Measurements from ENCODE around the gene VSIG8. TPM values are rescaled to one million over a fixed set of nuclear protein-coding genes. Genes with fewer than 3 reads are reported as not detected.

The VSIG8 gene
- total and polyA plus RNA-seq, 2 of the 8 experiments (the other 6 are each of a cell fraction or from before 2014, with no cell fraction given), result not detected

- Histone ChIP-seq H4K91ac (replicated peaks; ENCODE audit: insufficient read length, low read length) (no peak overlapping the region), H2BK12ac (ENCODE audit: low read depth, low read length) (no peak overlapping the region), H4K20me1 (replicated peaks in 1 of 2; ENCODE audit: control insufficient read depth in 1 of 2, insufficient read depth in 2 of 2, low read length in 2 of 2) (no peaks in the 10 kb centered on the region), H3K4me3 (ENCODE audit: extremely low read depth in 1 of 4, insufficient read depth in 2 of 4, low read depth in 3 of 4, low read length in 4 of 4) (no peak overlapping the region), H3K79me1 (ENCODE audit: low read depth, low read length) (no peaks in the 10 kb centered on the region), H2BK20ac (ENCODE audit: low read length) (no peak overlapping the region), H2BK120ac (replicated peaks; ENCODE audit: low read depth, low read length) (no peak overlapping the region), H2BK15ac (ENCODE audit: low read length) (no peak overlapping the region), H3K23ac (ENCODE audit: insufficient read length) (no peak overlapping the region), H3K4me1 (replicated peaks in 1 of 4; ENCODE audit: control insufficient read depth in 3 of 4, insufficient read depth in 4 of 4, low read length in 3 of 4) (peaks cover 3 to 17% (median 12%) of the 10 kb centered on the region in 4 experiments), H3K4me2 (ENCODE audit: insufficient read depth in 1 of 2, low read depth in 2 of 2, low read length in 2 of 2) (no peak overlapping the region), H3K9me3 (ENCODE audit: insufficient read depth in 2 of 2, low read depth in 1 of 2, low read length in 1 of 2) (no peaks in the 10 kb centered on the region), H2AFZ (ENCODE audit: low read length) (no peak overlapping the region), H3K56ac (replicated peaks; ENCODE audit: insufficient read length, low read depth, low read length) (no peak overlapping the region), H2AK5ac (ENCODE audit: low read depth, low read length) (no peak overlapping the region), H4K5ac (ENCODE audit: insufficient read length, low read depth, low read length) (no peak overlapping the region), H3K14ac (ENCODE audit: insufficient read length) (no peak overlapping the region), H4K8ac (ENCODE audit: extremely low read depth, insufficient read depth, low read length) (no peak overlapping the region), H3K36me3 (ENCODE audit: control insufficient read depth in 2 of 4, insufficient read depth in 4 of 4, low read length in 3 of 4) (no peaks in the 10 kb centered on the region), H3K23me2 (ENCODE audit: low read depth, low read length) (no peaks in the 10 kb centered on the region), H3K4ac (replicated peaks; ENCODE audit: insufficient read length, low read depth, low read length) (no peak overlapping the region), H3K27me3 (replicated peaks in 1 of 4; ENCODE audit: control insufficient read depth in 3 of 4, extremely low read depth in 1 of 4, insufficient read depth in 3 of 4, low read length in 3 of 4) (no peaks in the 10 kb centered on the region; a peak in 1 of 7 replicates), H3K27ac (ENCODE audit: low read depth, low read length) (no peak overlapping the region), H3K9ac (replicated peaks in 1 of 4; ENCODE audit: extremely low read depth in 1 of 4, low read depth in 3 of 4, low read length in 3 of 4) (no peak overlapping the region), H2BK5ac (ENCODE audit: low read depth, low read length) (no peak overlapping the region), H3K18ac (ENCODE audit: extremely low read depth, low read length) (no peak overlapping the region), H3K79me2 (ENCODE audit: control insufficient read depth in 1 of 2, insufficient read depth in 2 of 2, low read length in 2 of 2) (no peaks in the 10 kb centered on the region)
- DNase-seq (ENCODE audit: low read depth in 1 of 2, low spot score in 2 of 2) (no peak), FAIRE-seq (no peak)
- CTCF ChIA-PET (ENCODE audit: partially characterized antibody), result interaction anchor here (0.8 to 1.6 kb wide), 6 partner anchors 12 to 99 kb away, joined by 3 to 4 read pairs (median 3); partner anchors contain the start of gene TAGLN2
- 82% methylated on average over 1 of the region's 1 CpG; no CpG with 5 or more reads in 1 of the 2 experiments for WGBS, 2 experiments (ENCODE audit: extremely low coverage in 1 of 2, insufficient coverage in 1 of 2, insufficient read length in 1 of 2, insufficient replicate concordance in 2 of 2, low coverage in 1 of 2, low lambda C conversion rate in 2 of 2, missing lambda C conversion rate in 1 of 2)
- POLR2A ChIA-PET (ENCODE audit: partially characterized antibody), result no interaction called here
- no peak for TF ChIP-seq RAD21 (IDR thresholded peaks at IDR 0.05 in 1 of 2, conservative IDR thresholded peaks at IDR 0.05 in 1 of 2; ENCODE audit: low read depth in 2 of 2, low read length in 2 of 2)
- TF ChIP-seq CBX5 (IDR thresholded peaks at IDR 0.05; ENCODE audit: low read depth, low read length), result no peak
- TF ChIP-seq SIRT6 (IDR thresholded peaks at IDR 0.05; ENCODE audit: low read length), result no peak
- TF ChIP-seq SIX5 (IDR thresholded peaks at IDR 0.05; ENCODE audit: low read depth, low read length), result no peak
- no peak for TF ChIP-seq EGR1 (IDR thresholded peaks at IDR 0.05; ENCODE audit: borderline replicate concordance, low read depth, low read length)
- TF ChIP-seq SIN3A (conservative IDR thresholded peaks at IDR 0.05 in 1 of 2, IDR thresholded peaks at IDR 0.05 in 1 of 2; ENCODE audit: low read depth in 1 of 2, low read length in 2 of 2), result no peak
- TF ChIP-seq SP1 (IDR thresholded peaks at IDR 0.05; ENCODE audit: low read depth, low read length), result no peak
- no peak for TF ChIP-seq USF2 (IDR thresholded peaks at IDR 0.05; ENCODE audit: low read length)
- no peak for TF ChIP-seq CBX8 (IDR thresholded peaks at IDR 0.05; ENCODE audit: borderline replicate concordance, low read depth, low read length)
- TF ChIP-seq ATF3 (IDR thresholded peaks at IDR 0.05; ENCODE audit: insufficient read depth, low read depth, low read length), result no peak
- TF ChIP-seq MAX (IDR thresholded peaks at IDR 0.05), result no peak
- TF ChIP-seq ASH2L (IDR thresholded peaks at IDR 0.05; ENCODE audit: low read length), result no peak
These were observed 44.5 kb upstream of the VSIG8 start for GRCh38 chr1:159906960-159907359.
